HFF-Myc (cell line): Measurements from ENCODE around the gene ADSL.

Source experiments
- DNase-seq: peaks from one replicate; pipeline ENCODE4 v3.0.0-alpha.2; 2011; ENCODE audit warnings: low read depth; ENCODE audit errors: extremely low read depth
- H3K4me3 ChIP-seq: replicated peaks from 2 replicates; pipeline ENCODE4 v1.5.1; 2011; ENCODE audit warnings: low read depth, mild to moderate bottlenecking, control low read depth, low read length
- CTCF ChIP-seq: IDR thresholded peaks from 2 replicates; pipeline ENCODE4 v1.5.1; 2012; ENCODE audit warnings: mild to moderate bottlenecking, low read depth, low read length, control low read depth; ENCODE audit errors: missing control alignments

ADSL gene

GRCh38 chr22:40345271-40345670 lies 1.0 kb upstream of the ADSL start:
- DNase-seq, result no peak
- peak overlapping the region; percentile 71 for H3K4me3 ChIP-seq
- TF ChIP-seq CTCF, result no peak

- no peak for DNase-seq
- H3K4me3 ChIP-seq, result peak overlapping the region; percentile 71
- TF ChIP-seq CTCF, result no peak
Observed at GRCh38 chr22:40345815-40346184, 500 bp upstream of the ADSL start.

- TF ChIP-seq CTCF, result no peak
- peak overlapping the region; percentile 71 for H3K4me3 ChIP-seq
- DNase-seq, result no peak
Observed at GRCh38 chr22:40347300-40347699, 1.0 kb downstream of the ADSL start.

DNA sequence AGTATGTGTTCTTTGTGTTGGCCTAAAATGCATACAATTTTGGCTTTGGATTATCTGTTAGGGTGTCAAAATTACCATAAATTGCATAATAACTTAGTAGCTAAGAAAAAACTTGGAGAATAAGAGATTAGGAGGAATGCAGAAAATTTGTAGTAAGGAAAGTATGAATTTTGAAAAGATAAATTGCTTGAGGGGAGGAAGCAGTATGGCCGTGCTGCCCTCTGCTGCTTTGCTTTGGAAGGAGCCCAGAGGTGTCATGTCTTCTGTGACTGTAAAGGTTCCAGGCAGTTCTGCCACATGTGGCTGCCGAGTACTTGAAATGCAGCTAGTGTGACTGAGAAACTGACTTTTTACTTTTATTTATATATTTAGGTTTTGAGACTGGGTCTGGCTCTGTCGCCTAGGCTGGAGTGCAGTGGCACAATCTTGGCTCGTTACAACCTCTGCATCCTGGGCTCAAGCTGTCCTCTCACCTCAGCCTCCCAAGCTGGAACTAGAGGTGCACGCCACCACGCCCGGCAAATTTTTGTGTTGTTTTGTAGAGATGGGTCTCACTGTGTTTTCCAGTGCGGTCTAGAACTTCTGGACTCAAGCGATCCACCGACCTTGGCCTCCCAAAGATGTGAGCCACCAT lies 1.8 kb downstream of the ADSL start:
- H3K4me3 ChIP-seq, result peak overlapping the region; percentile 71
- DNase-seq, result no peak

DNA sequence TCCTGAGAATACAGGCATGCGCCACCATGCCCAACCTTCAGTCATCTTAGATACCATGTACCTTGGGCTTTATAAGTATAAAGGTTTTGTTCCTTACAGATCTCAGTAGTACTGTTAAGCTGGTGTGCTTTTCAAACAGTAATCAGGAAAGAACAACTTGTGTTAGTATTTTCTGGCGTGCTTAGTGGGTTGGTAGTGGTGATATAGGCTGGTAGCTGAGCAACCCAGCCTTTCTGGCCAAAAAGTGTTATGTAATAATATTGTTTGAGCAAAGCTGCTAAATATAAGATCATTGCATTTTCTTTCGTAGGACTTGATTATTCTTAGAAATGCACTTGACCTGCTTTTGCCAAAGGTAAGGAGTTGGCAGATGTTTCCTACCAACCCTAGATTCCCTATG lies 6.5 kb downstream of the ADSL start:
- no peak overlapping the region for H3K4me3 ChIP-seq
- DNase-seq, result no peak
- no peak for TF ChIP-seq CTCF

More for the DNA sequence above, 1.8 kb downstream of the ADSL start:
- peak; percentile 81 for TF ChIP-seq CTCF

DNA sequence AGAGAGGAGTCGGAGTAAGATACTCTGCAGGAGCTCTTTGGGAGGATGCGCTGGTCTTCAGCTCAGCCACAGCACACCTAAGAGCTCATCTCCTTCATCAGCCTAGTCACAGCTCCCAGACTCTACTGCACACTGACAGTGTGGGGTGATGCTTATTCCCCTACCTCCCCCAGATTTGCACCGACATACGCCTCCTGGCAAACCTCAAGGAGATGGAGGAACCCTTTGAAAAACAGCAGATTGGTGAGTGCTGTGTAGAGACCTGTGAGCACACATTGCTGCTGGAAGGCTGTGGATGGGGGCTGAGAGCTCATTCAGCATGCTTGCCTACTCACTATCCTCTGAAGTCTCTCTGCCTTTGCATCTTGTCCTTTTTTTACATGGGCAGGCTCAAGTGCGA lies 14.8 kb downstream of the ADSL start:
- no peak for DNase-seq
- TF ChIP-seq CTCF, result no peak
- no peak overlapping the region for H3K4me3 ChIP-seq

GRCh38 chr22:40363059-40363458 lies 16.8 kb downstream of the ADSL start:
- no peak overlapping the region for H3K4me3 ChIP-seq

More at GRCh38 chr22:40363059-40363458, 16.8 kb downstream of the ADSL start:
- no peak for TF ChIP-seq CTCF
- no peak for DNase-seq
